Adrenal gland (tissue), 12 donors: ENCODE results near the gene SRCAP. TPM values are rescaled to one million over a fixed set of nuclear protein-coding genes. Genes with fewer than 3 reads are reported as not detected.
A peak's percentile ranks its signal among the peaks of the same experiment; 100 is the strongest.

Source experiments
- DNase-seq, 7 donors: peaks; one replicate each; pipeline ENCODE4 v3.0.0-alpha.2; 2019 to 2020
- H3K27ac ChIP-seq, 5 donors: fragments of 200-600 bp; sonication (generic) in 4 of 5; 1 replicate in 3 of 5; 2 replicates in 2 of 5; pipeline versions ENCODE4 v1.5.1 to v1.8.0; 2016 to 2020; ENCODE audit warnings: mild to moderate bottlenecking in 1 of 5
- H3K27me3 ChIP-seq: fragments of 200-600 bp; 2 replicates; pipeline ENCODE4 v1.8.0; 2021
- H3K36me3 ChIP-seq, 2 donors: fragments of 200-600 bp; replicated peaks in 1 of 2; 1 replicate in 1 of 2; 2 replicates in 1 of 2; pipeline versions ENCODE4 v1.5.1 to v1.8.0; 2018 to 2022
- H3K4me1 ChIP-seq, 2 donors: fragments of 200-600 bp; replicated peaks in 1 of 2; 1 replicate in 1 of 2; 2 replicates in 1 of 2; pipeline versions ENCODE4 v1.5.1 to v1.8.0; 2018 to 2021
- H3K4me3 ChIP-seq, 4 donors: fragments of 200-600 bp; sonication (generic) in 3 of 4; one replicate each; pipeline ENCODE4 v1.5.1; 2016 to 2018
- H3K9me3 ChIP-seq, 3 donors: fragments of 200-600 bp; sonication (generic) in 1 of 3; replicated peaks in 1 of 3; 1 replicate in 2 of 3; 2 replicates in 1 of 3; pipeline versions ENCODE4 v1.5.1 to v1.8.0; 2016 to 2021
- CTCF ChIP-seq, 6 experiments: fragments of 450-650 bp in 4 of 6; fragments of 200-600 bp in 2 of 6; sonication (generic) in 1 of 6; IDR thresholded peaks; 1 replicate in 5 of 6; 2 replicates in 1 of 6; pipeline versions ENCODE4 v1.5.1 to v1.8.0; 2016 to 2021; ENCODE audit warnings: antibody characterized with exemption in 6 of 6, mild to moderate bottlenecking in 2 of 6, moderate library complexity in 1 of 6
- POLR2A ChIP-seq, 2 donors: fragments of 450-650 bp; IDR thresholded peaks; one replicate each; pipeline ENCODE4 v1.6.1; 2017; ENCODE audit warnings: antibody characterized with exemption in 2 of 2, mild to moderate bottlenecking in 2 of 2, moderate library complexity in 1 of 2
- WGBS, 4 donors: extraction: QIAGEN DNeasy Blood & Tissue Kit in 2 of 4; methylation state at CpG; one replicate each; pipeline versions ENCODE4 v1.1.5 to v1.1.7; 2013 to 2017; 5-methylcytosine and 5-hydroxymethylcytosine counted together
- intact Hi-C, 2 donors: fragments of 100-400 bp; cut with DNase I; formaldehyde crosslinking; loops; one replicate each; pipeline versions ENCODE4 v1.14.1 to v1.15.0; 2022 to 2023
- polyA plus RNA-seq, 3 donors: library from polyadenylated mRNA; stranded (reverse); fragments of 200-250 nt in 2 of 3; fragments of 350-450 nt in 1 of 3; fragmentation: Illumina TruSeq in 1 of 3; extraction: RNeasy Lipid Tissue Mini Kit (QIAGEN cat#74804) in 1 of 3; gene quantifications; one replicate each; pipeline ENCODE4 v1.2.3, GENCODE V29; 2013 to 2014
- total RNA-seq, 9 donors: library from RNA; depleted of rRNA in 4 of 9; stranded (reverse); fragments of >200 nt in 4 of 9; fragments of 120-200 nt in 1 of 9; fragmentation: NEBNext Ultra II Directional in 1 of 9; extraction: Animal tissue kit (Norgen Biotek cat#: 25700) in 1 of 9; gene quantifications; one replicate each; pipeline versions ENCODE4 v1.1.0 to v1.2.4, GENCODE V29; 2013 to 2023
- donor health status: healthy with polysubstance abuse.
- donor health status: Bipolar disorder and iron deficiency.
- donor health status: DM: yes; HTN: yes; CAD: no.
- donor health status: DM: no; HTN: no; CAD: no.
- donor health status: DM: no; HTN: no; CAD: no.
- donor health status: DM: yes; HTN: yes; CAD: no.

SRCAP gene
- total and polyA plus RNA-seq, 12 donors, result 3.7 to 82.4 (median 46.6) TPM

- Histone ChIP-seq H3K27me3 (no peaks in the 10 kb centered on the region), H3K4me1 (peaks cover 7 to 14% of the 10 kb centered on the region in 2 donors), H3K9me3 (no peaks in the 10 kb centered on the region), H3K27ac (no peak overlapping the region), H3K36me3 (peaks cover 0 to 84% of the 10 kb centered on the region in 2 donors), H3K4me3 (no peak overlapping the region)
- intact Hi-C loops, result no loop called here
- WGBS, 4 donors, result 72 to 86% (median 82%) methylated on average over 6 to 11 of the region's 11 CpGs
- DNase-seq, result peak in 1 of 7 donors; percentile 28
- no peak for TF ChIP-seq CTCF (IDR thresholded peaks at IDR 0.05)
- no peak for TF ChIP-seq POLR2A (IDR thresholded peaks at IDR 0.05)
Measured at GRCh38 chr16:30667361-30667905, 31.5 kb upstream of the SRCAP start.

GRCh38 chr16:30668393-30668792 lies 30.6 kb upstream of the SRCAP start:
- Histone ChIP-seq H3K4me1 (peaks cover 6% of the 10 kb centered on the region in 2 donors), H3K9me3 (no peaks in the 10 kb centered on the region), H3K27me3 (no peaks in the 10 kb centered on the region), H3K27ac (no peak overlapping the region), H3K4me3 (no peak overlapping the region), H3K36me3 (peaks cover 0 to 74% of the 10 kb centered on the region in 2 donors)
- intact Hi-C loops, result no loop called here
- TF ChIP-seq CTCF (IDR thresholded peaks at IDR 0.05), result no peak
- no peak for TF ChIP-seq POLR2A (IDR thresholded peaks at IDR 0.05)
- 83 to 91% (median 85%) methylated on average over 5 to 12 of the region's 12 CpGs for WGBS, 4 donors
- no peak for DNase-seq

- DNase-seq, result no peak
- no peaks in the 10 kb centered on the region for H3K27me3 ChIP-seq
- H3K4me1 ChIP-seq, result no peaks in the 10 kb centered on the region
- no peak overlapping the region for H3K27ac ChIP-seq
- H3K4me3 ChIP-seq, result no peak overlapping the region
- intact Hi-C loops, result no loop called here
- no peaks in the 10 kb centered on the region for H3K9me3 ChIP-seq
- peaks cover 0 to 68% of the 10 kb centered on the region in 2 donors for H3K36me3 ChIP-seq
- WGBS, 4 donors, result 88 to 94% (median 89%) methylated on average over 13 to 41 of the region's 41 CpGs
- TF ChIP-seq CTCF (IDR thresholded peaks at IDR 0.05) (no peak), POLR2A (IDR thresholded peaks at IDR 0.05) (no peak)
Measured at GRCh38 chr16:30669026-30669902, 29.7 kb upstream of the SRCAP start.

GRCh38 chr16:30669903-30670824 lies 28.8 kb upstream of the SRCAP start:
- Histone ChIP-seq H3K27me3 (no peaks in the 10 kb centered on the region), H3K27ac (no peak overlapping the region), H3K36me3 (peaks cover 0 to 59% of the 10 kb centered on the region in 2 donors), H3K4me3 (no peak overlapping the region), H3K4me1 (no peaks in the 10 kb centered on the region), H3K9me3 (no peaks in the 10 kb centered on the region)
- DNase-seq, result peak in 1 of 7 donors; percentile 27
- 84 to 86% (median 86%) methylated on average over 12 to 14 of the region's 14 CpGs for WGBS, 4 donors
- intact Hi-C loops, result no loop called here
- no peak for TF ChIP-seq CTCF (IDR thresholded peaks at IDR 0.05)
- no peak for TF ChIP-seq POLR2A (IDR thresholded peaks at IDR 0.05)
